Caco-2 (cell line): Measurements from ENCODE around the gene GID8. TPM values are rescaled to one million over a fixed set of nuclear protein-coding genes. Genes with fewer than 3 reads are reported as not detected.
A peak's percentile ranks its signal among the peaks of the same experiment; 100 is the strongest.

Experiments
- BruUV-seq: library from RNA; stranded (reverse); fragments of 400-500 nt; replicated peaks from 2 replicates; lab custom pipeline; 2021; lab: Mats Ljungman, UMichigan
- CTCF ChIA-PET: fragments of 300-600 bp; sonication (Branson Sonifier 250); formaldehyde crosslinking; loops from one replicate; lab custom pipeline; 2022; ENCODE audit warnings: antibody characterized with exemption; lab: Charles Lee
- POLR2A ChIA-PET: fragments of 300-600 bp; sonication (Branson Sonifier 250); formaldehyde crosslinking; loops from one replicate; lab custom pipeline; 2022; ENCODE audit warnings: antibody characterized with exemption; lab: Charles Lee
- DNase-seq, 2 experiments: peaks; one replicate each; pipeline versions ENCODE4 v3.0.0 to v3.0.0-alpha.2; 2020 to 2022
- H3K27me3 ChIP-seq: replicated peaks from 2 replicates; pipeline ENCODE4 v1.6.0; 2011; ENCODE audit warnings: low read length; ENCODE audit not compliant: control insufficient read depth, insufficient read depth
- H3K36me3 ChIP-seq: 2 replicates; pipeline ENCODE4 v1.5.1; 2011; ENCODE audit warnings: low read length; ENCODE audit not compliant: control insufficient read depth, insufficient read depth
- H3K4me1 ChIP-seq: fragments of 250-450 bp; sonication (Bioruptor Pico); 2 replicates; pipeline ENCODE4 v1.5.1; 2020; ENCODE audit warnings: mild to moderate bottlenecking
- H3K4me3 ChIP-seq: 2 replicates; pipeline ENCODE4 v1.5.1; 2011; ENCODE audit warnings: low read depth, mild to moderate bottlenecking, control low read depth, low read length
- H3K9me3 ChIP-seq: fragments of 250-450 bp; sonication (Bioruptor Pico); 2 replicates; pipeline ENCODE4 v1.5.1; 2020; ENCODE audit warnings: mild to moderate bottlenecking, moderate library complexity
- H3K27ac Mint-ChIP-seq: one replicate; pipeline ENCODE4 v1.8.0; 2022; ENCODE audit warnings: mixed read lengths; ENCODE audit not compliant: unreplicated experiment
- H3K27me3 Mint-ChIP-seq: one replicate; pipeline ENCODE4 v1.8.0; 2022; ENCODE audit warnings: mixed read lengths; ENCODE audit not compliant: insufficient read depth, unreplicated experiment
- H3K36me3 Mint-ChIP-seq: one replicate; pipeline ENCODE4 v1.8.0; 2022; ENCODE audit warnings: mild to moderate bottlenecking, mixed read lengths; ENCODE audit not compliant: insufficient read depth, unreplicated experiment
- H3K4me1 Mint-ChIP-seq: one replicate; pipeline ENCODE4 v1.8.0; 2022; ENCODE audit warnings: low read depth, mixed read lengths; ENCODE audit not compliant: unreplicated experiment
- H3K4me3 Mint-ChIP-seq: one replicate; pipeline ENCODE4 v1.8.0; 2022; ENCODE audit warnings: mild to moderate bottlenecking, moderate library complexity, mixed read lengths; ENCODE audit not compliant: unreplicated experiment
- H3K9me3 Mint-ChIP-seq: one replicate; pipeline ENCODE4 v1.8.0; 2022; ENCODE audit warnings: mixed read lengths; ENCODE audit not compliant: unreplicated experiment
- intact Hi-C: fragments of 100-400 bp; cut with micrococcal nuclease; formaldehyde crosslinking; loops from one replicate; pipeline ENCODE4 v1.10.0; 2022; ENCODE audit not compliant: unreplicated experiment
- total RNA-seq: library from RNA; stranded (reverse); gene quantifications from 2 replicates; pipeline ENCODE4 v1.2.3, GENCODE V29; 2022
- TF ChIP-seq, protein P1 (sequence below), 2 experiments: fragments of 200-600 bp in 1 of 2; IDR thresholded peaks; 1 replicate in 1 of 2; 2 replicates in 1 of 2; pipeline versions ENCODE4 v1.5.1 to v1.8.0; 2011 to 2022; ENCODE audit warnings: antibody characterized with exemption in 1 of 2, control low read depth in 1 of 2, inconsistent platforms in 1 of 2, low read depth in 1 of 2, low read length in 1 of 2, mild to moderate bottlenecking in 1 of 2, moderate library complexity in 1 of 2; ENCODE audit not compliant: insufficient read depth in 1 of 2, severe bottlenecking in 1 of 2, unreplicated experiment in 1 of 2

GID8 gene
- total RNA-seq, 1 experiment from 2014 or later: 133 TPM

DNA sequence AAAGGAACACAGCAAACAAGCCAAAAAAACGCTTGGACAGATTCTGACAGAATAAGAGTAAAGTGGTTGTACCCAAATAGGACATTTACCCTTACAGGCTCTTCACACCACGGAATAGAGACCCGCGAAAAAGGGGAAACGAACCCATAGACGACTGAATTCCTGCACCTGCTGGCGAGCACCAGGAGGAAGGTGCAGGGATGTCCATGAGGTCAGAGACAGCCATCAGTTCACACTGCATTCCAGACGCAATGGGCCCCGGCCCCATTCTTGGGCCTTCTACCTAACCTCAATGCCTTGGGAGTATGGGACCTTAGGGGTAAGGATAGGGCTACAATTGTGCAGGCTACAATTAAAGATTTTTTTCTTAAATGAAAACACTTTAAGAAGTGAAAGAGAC is 6.5 kb upstream of the GID8 start:
- Mint-ChIP-seq H3K4me1 (peaks cover 10% of the 10 kb centered on the region), H3K36me3 (peaks cover 30% of the 10 kb centered on the region), H3K27me3 (no peaks in the 10 kb centered on the region), H3K4me3 (no peak overlapping the region), H3K9me3 (no peaks in the 10 kb centered on the region), H3K27ac (no peak overlapping the region)
- no TSS peak for BruUV-seq
- ChIA-PET POLR2A (no interaction called here), CTCF (no interaction called here)
- DNase-seq: peak in 1 of 2 experiments; percentile 35
- H3K27me3 ChIP-seq: no peaks in the 10 kb centered on the region
- intact Hi-C loops: no loop called here
- H3K4me1 ChIP-seq: peaks cover 20% of the 10 kb centered on the region
- peaks cover 12% of the 10 kb centered on the region for H3K36me3 ChIP-seq
- TF ChIP-seq, protein P1, sequence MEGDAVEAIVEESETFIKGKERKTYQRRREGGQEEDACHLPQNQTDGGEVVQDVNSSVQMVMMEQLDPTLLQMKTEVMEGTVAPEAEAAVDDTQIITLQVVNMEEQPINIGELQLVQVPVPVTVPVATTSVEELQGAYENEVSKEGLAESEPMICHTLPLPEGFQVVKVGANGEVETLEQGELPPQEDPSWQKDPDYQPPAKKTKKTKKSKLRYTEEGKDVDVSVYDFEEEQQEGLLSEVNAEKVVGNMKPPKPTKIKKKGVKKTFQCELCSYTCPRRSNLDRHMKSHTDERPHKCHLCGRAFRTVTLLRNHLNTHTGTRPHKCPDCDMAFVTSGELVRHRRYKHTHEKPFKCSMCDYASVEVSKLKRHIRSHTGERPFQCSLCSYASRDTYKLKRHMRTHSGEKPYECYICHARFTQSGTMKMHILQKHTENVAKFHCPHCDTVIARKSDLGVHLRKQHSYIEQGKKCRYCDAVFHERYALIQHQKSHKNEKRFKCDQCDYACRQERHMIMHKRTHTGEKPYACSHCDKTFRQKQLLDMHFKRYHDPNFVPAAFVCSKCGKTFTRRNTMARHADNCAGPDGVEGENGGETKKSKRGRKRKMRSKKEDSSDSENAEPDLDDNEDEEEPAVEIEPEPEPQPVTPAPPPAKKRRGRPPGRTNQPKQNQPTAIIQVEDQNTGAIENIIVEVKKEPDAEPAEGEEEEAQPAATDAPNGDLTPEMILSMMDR (IDR thresholded peaks at IDR 0.05; ENCODE audit: insufficient read depth in 1 of 2, low read depth in 1 of 2, low read length in 1 of 2, severe bottlenecking in 1 of 2, unreplicated experiment in 1 of 2): no peak
- no peak overlapping the region for H3K4me3 ChIP-seq
- no peaks in the 10 kb centered on the region for H3K9me3 ChIP-seq

DNA sequence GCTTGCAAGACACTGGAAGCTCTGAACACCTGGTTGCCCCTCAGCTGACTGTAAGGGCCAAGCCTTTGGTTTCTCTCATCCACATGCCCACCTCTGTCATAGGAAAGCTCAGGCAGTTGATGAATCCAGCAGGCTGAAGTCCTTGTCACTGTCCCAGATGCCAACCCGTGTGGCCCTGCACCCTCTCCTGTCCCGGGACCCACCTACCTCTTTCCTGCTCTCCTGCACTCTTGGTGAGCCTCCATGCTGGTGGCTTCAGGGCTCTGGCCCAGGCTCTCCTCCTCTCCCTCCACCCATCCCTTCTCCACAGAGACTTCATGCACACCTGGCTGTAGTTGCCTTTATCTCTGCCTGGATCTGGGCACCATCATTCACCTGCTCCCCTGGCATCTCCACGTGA is 4.0 kb upstream of the GID8 start:
- H3K36me3 ChIP-seq: peaks cover 12% of the 10 kb centered on the region
- H3K4me3 ChIP-seq: no peak overlapping the region
- H3K27me3 ChIP-seq: no peaks in the 10 kb centered on the region
- ChIA-PET POLR2A (interaction anchor here (0.7 kb wide), 1 partner anchor 15 kb away, joined by 5 read pairs; no protein-coding TSS in a partner anchor), CTCF (interaction anchor here (1.0 to 1.5 kb wide), 3 partner anchors 15 to 41 kb away, joined by 3 read pairs; no protein-coding TSS in a partner anchor)
- H3K4me1 Mint-ChIP-seq: no peaks in the 10 kb centered on the region
- no peak overlapping the region for H3K27ac Mint-ChIP-seq
- BruUV-seq: no TSS peak
- no peaks in the 10 kb centered on the region for H3K27me3 Mint-ChIP-seq
- H3K36me3 Mint-ChIP-seq: peaks cover 33% of the 10 kb centered on the region
- intact Hi-C loops: no loop called here
- DNase-seq: peak in 1 of 2 experiments; percentile 35
- no peak overlapping the region for H3K4me3 Mint-ChIP-seq
- no peaks in the 10 kb centered on the region for H3K9me3 ChIP-seq
- TF ChIP-seq, protein P1 (IDR thresholded peaks at IDR 0.05; ENCODE audit: insufficient read depth in 1 of 2, low read depth in 1 of 2, low read length in 1 of 2, severe bottlenecking in 1 of 2, unreplicated experiment in 1 of 2): no peak
- peaks cover 17% of the 10 kb centered on the region for H3K4me1 ChIP-seq
- H3K9me3 Mint-ChIP-seq: no peaks in the 10 kb centered on the region

DNA sequence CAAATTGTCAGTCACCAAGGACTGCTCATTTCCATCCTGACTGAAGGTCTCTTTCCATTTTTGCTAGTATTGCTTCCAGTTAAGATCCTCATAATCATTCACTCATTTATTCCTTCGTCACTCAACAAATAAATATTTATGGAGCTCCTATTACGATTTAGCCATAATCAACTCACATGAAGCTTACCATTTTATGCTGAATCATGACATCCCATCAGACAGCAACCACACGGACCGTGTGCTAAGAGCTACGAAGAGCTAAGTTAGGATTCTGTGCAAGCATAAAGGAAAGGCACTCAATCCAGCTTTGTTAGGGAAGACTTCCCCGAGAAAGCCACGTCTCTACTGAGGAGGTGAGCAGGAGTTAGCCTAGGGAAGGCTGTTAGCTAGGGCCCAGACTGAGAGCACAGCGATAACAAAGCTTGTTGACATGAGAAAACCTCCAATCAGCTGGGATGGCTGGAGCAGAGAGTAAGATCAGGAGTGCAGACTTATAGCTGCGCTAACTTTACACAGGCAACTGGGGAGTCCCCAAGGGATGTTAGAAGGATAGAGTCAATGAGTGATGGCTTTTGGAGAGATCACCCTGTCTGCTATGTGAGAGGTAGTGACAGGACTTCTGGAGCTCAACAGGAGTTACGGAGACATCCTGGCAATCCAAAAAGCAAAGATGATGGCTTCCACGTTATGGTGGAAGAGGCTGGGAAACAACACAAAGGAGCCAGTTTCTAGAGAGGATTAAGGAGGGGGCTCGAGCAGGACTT is 2.6 kb upstream of the GID8 start:
- Mint-ChIP-seq H3K4me1 (peaks cover 8% of the 10 kb centered on the region), H3K9me3 (no peaks in the 10 kb centered on the region), H3K36me3 (peaks cover 25% of the 10 kb centered on the region), H3K4me3 (no peak overlapping the region), H3K27me3 (no peaks in the 10 kb centered on the region), H3K27ac (no peak overlapping the region)
- H3K4me1 ChIP-seq: peaks cover 26% of the 10 kb centered on the region
- ChIA-PET POLR2A (interaction anchor here (1.1 to 1.4 kb wide), 4 partner anchors 8 to 74 kb away, joined by 3 to 8 read pairs (median 6); partner anchors contain the start of gene TCFL5), CTCF (interaction anchor here (1.5 kb wide), 2 partner anchors 9 to 20 kb away, joined by 3 to 6 read pairs; partner anchors contain the start of gene DIDO1)
- no peak overlapping the region for H3K4me3 ChIP-seq
- BruUV-seq: no TSS peak
- TF ChIP-seq, protein P1 (IDR thresholded peaks at IDR 0.05; ENCODE audit: insufficient read depth in 1 of 2, low read depth in 1 of 2, low read length in 1 of 2, severe bottlenecking in 1 of 2, unreplicated experiment in 1 of 2): no peak
- no peaks in the 10 kb centered on the region for H3K27me3 ChIP-seq
- intact Hi-C loops: loop anchor here (5.0 kb wide), 1 partner anchor 1057 kb away; no protein-coding TSS in a partner anchor
- peaks cover 16% of the 10 kb centered on the region for H3K36me3 ChIP-seq
- peak in 1 of 2 experiments; percentile 32 for DNase-seq
- H3K9me3 ChIP-seq: no peaks in the 10 kb centered on the region
